Smooth muscle cell (in vitro differentiated cells): ENCODE measurements around the gene SELENOV. TPM values are rescaled to one million over a fixed set of nuclear protein-coding genes. Genes with fewer than 3 reads are reported as not detected.
A peak's percentile ranks its signal among the peaks of the same experiment; 100 is the strongest.

Experiments used
- DNase-seq: peaks from one replicate; lab custom pipeline; 2025; ENCODE audit not compliant: unreplicated experiment; lab: John Stamatoyannopoulos, UW
- H2AFZ ChIP-seq: fragments of 200-600 bp; sonication (generic); 2 replicates; pipeline ENCODE4 v1.6.0; 2016; ENCODE audit warnings: antibody characterized with exemption, low read depth, mild to moderate bottlenecking
- H3F3A ChIP-seq: fragments of 200-600 bp; sonication (generic); 2 replicates; pipeline ENCODE4 v1.6.0; 2017; ENCODE audit warnings: antibody characterized with exemption, low read depth
- H3K27ac ChIP-seq: fragments of 200-600 bp; sonication (generic); 2 replicates; pipeline ENCODE4 v1.5.1; 2016; ENCODE audit warnings: low read depth, mild to moderate bottlenecking
- H3K27me3 ChIP-seq: fragments of 200-600 bp; sonication (generic); 2 replicates; pipeline ENCODE4 v1.6.1; 2016; ENCODE audit warnings: low read depth, mild to moderate bottlenecking
- H3K36me3 ChIP-seq: fragments of 200-600 bp; sonication (generic); 2 replicates; pipeline ENCODE4 v1.5.1; 2016; ENCODE audit warnings: low read depth
- H3K4me1 ChIP-seq: fragments of 200-600 bp; sonication (generic); 2 replicates; pipeline ENCODE4 v1.5.1; 2016; ENCODE audit warnings: low read depth
- H3K4me2 ChIP-seq: fragments of 200-600 bp; sonication (generic); 2 replicates; pipeline ENCODE4 v1.6.0; 2016; ENCODE audit warnings: mild to moderate bottlenecking
- H3K4me3 ChIP-seq: fragments of 200-600 bp; sonication (generic); 2 replicates; pipeline ENCODE4 v1.5.1; 2016; ENCODE audit warnings: mild to moderate bottlenecking
- H3K79me2 ChIP-seq: fragments of 200-600 bp; sonication (generic); 2 replicates; pipeline ENCODE4 v1.6.0; 2016; ENCODE audit warnings: low read depth, mild to moderate bottlenecking
- H3K9ac ChIP-seq: fragments of 200-600 bp; sonication (generic); 2 replicates; pipeline ENCODE4 v1.6.0; 2016; ENCODE audit warnings: low read depth
- H3K9me3 ChIP-seq: fragments of 200-600 bp; sonication (generic); replicated peaks from 2 replicates; pipeline ENCODE4 v1.5.1; 2016; ENCODE audit warnings: low read depth
- H4K20me1 ChIP-seq: fragments of 200-600 bp; sonication (generic); 2 replicates; pipeline ENCODE4 v1.6.0; 2016; ENCODE audit warnings: low read depth
- CTCF ChIP-seq: fragments of 200-600 bp; sonication (generic); IDR thresholded peaks from 2 replicates; pipeline ENCODE4 v1.5.1; 2017; ENCODE audit warnings: borderline replicate concordance, mild to moderate bottlenecking, antibody characterized with exemption; ENCODE audit not compliant: insufficient read depth, poor library complexity, severe bottlenecking
- WGBS: methylation state at CpG from one replicate; pipeline ENCODE4 v1.1.7; 2016; ENCODE audit warnings: low lambda C conversion rate; 5-methylcytosine and 5-hydroxymethylcytosine counted together
- polyA plus RNA-seq: library from polyadenylated mRNA; unstranded; fragments of >200 nt; fragmentation: Nextera tagmentation; extraction: Ambion mirVana; gene quantifications from 2 replicates; pipeline ENCODE4 v1.2.1, GENCODE V29; 2016
- total RNA-seq: library from RNA; depleted of rRNA; stranded (reverse); fragments of >200 nt; gene quantifications from 2 replicates; pipeline ENCODE4 v1.2.3, GENCODE V29; 2014

SELENOV gene
- total and polyA plus RNA-seq, 2 experiments from 2014 or later: not detected

DNA sequence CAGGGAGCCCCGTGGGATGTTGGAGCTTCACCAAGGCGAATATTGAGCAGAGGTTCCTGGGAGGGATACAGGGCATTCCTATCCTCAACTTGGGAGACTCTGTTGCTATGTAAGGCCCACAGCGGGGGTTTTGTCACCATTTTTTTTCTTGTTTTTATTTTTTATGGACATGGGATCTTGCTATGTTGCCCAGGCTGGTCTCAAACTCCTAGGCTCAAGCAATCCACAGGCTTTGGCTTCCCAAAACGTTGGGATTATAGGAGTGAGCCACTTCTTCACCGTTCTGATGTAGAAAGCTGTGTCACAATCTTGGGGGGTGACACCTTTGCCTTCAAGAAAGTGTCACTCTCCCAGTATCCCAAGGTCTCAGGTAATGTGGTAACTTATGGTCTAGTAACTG, 13.6 kb upstream of the SELENOV start:
- Histone ChIP-seq H3K4me3 (no peak overlapping the region), H3K4me1 (peaks cover 13% of the 10 kb centered on the region), H3K27me3 (peaks cover 62% of the 10 kb centered on the region), H2AFZ (no peak overlapping the region), H3K9me3 (no peaks in the 10 kb centered on the region), H3K9ac (no peak overlapping the region), H3K79me2 (no peaks in the 10 kb centered on the region), H3K27ac (no peak overlapping the region), H4K20me1 (no peaks in the 10 kb centered on the region), H3F3A (no peaks in the 10 kb centered on the region), H3K36me3 (no peaks in the 10 kb centered on the region), H3K4me2 (no peak overlapping the region)
- WGBS: 84% methylated on average over 5 of the region's 5 CpGs
- no peak for DNase-seq
- TF ChIP-seq CTCF: no peak

DNA sequence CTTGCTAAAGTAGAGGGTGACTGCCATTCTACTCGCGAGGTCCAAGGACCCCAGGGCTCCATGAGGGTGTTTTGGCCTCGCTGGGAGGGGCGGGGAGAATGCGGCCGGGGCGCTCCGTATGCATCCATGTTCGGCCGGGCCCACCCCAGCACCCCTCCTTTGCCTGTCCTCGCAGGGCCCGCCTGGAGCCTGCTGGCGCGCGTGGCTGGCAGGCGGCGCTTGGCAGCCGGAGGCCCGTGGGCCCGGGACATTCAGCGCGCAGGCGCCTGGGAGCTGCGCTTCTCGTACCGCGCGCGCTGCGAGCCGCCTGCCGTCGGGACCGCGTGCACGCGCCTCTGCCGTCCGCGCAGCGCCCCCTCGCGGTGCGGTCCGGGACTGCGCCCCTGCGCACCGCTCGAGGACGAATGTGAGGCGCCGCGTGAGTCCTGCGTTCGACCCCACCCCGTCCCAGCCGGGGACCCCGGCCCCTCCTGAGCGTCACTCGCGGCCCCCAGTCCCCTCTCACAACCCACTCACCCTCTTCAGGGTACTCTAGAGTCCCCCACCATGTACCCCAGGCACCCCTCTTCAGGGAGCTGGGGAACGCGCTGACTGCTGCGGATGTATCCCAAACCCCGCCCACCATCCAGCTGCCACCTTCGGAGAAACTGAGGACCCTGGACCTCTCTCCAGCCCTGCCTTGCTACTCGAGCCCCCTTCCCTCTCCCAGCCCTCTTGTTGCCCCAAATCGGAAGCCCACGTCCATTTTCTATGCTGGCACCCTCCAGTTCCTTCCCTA, 12.1 kb upstream of the SELENOV start:
- no peak overlapping the region for H3K4me3 ChIP-seq
- TF ChIP-seq CTCF: peak; percentile 89
- no peak overlapping the region for H3K4me2 ChIP-seq

DNA sequence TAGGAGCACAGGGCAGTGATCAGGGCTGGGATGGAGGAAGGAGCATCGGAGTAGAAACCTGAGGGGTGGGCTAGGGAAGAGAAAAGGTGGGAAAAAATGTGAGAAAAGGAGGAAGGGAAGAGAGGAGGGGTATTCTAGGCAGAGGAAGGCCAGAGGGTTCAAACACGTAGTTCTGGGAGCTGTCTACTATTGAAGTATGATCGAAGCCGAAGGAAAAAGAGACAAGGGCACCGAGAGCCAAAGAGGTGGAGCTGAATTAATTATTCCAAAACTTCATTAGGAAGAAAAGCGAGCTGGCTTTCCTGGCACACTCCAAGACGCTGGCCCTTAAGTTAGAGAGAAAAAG, 8.4 kb upstream of the SELENOV start:
- no peaks in the 10 kb centered on the region for H3K79me2 ChIP-seq
- H3F3A ChIP-seq: no peaks in the 10 kb centered on the region
- no peaks in the 10 kb centered on the region for H4K20me1 ChIP-seq
- H2AFZ ChIP-seq: no peak overlapping the region
- H3K4me3 ChIP-seq: peak overlapping the region; percentile 48
- no peaks in the 10 kb centered on the region for H3K9me3 ChIP-seq
- WGBS: 68% methylated on average over 7 of the region's 7 CpGs
- H3K9ac ChIP-seq: no peak overlapping the region
- H3K4me1 ChIP-seq: peaks cover 8% of the 10 kb centered on the region
- no peak overlapping the region for H3K27ac ChIP-seq
- H3K27me3 ChIP-seq: peaks cover 44% of the 10 kb centered on the region
- no peak for DNase-seq
- peak overlapping the region; percentile 85 for H3K4me2 ChIP-seq
- H3K36me3 ChIP-seq: no peaks in the 10 kb centered on the region
- TF ChIP-seq CTCF: no peak

More for the DNA sequence above, 12.1 kb upstream of the SELENOV start:
- H2AFZ ChIP-seq: no peak overlapping the region
- H3F3A ChIP-seq: no peaks in the 10 kb centered on the region
- no peak overlapping the region for H3K27ac ChIP-seq
- H3K36me3 ChIP-seq: no peaks in the 10 kb centered on the region
- no peaks in the 10 kb centered on the region for H3K9me3 ChIP-seq
- WGBS: 20% methylated on average over 49 of the region's 69 CpGs
- no peak overlapping the region for H3K9ac ChIP-seq
- H3K4me1 ChIP-seq: peaks cover 17% of the 10 kb centered on the region
- no peaks in the 10 kb centered on the region for H4K20me1 ChIP-seq
- no peaks in the 10 kb centered on the region for H3K79me2 ChIP-seq
- H3K27me3 ChIP-seq: peaks cover 67% of the 10 kb centered on the region
- no peak for DNase-seq
